ENCODE data around the gene IQCC.
A peak's percentile ranks its signal among the peaks of the same experiment; 100 is the strongest.

The IQCC gene

DNA sequence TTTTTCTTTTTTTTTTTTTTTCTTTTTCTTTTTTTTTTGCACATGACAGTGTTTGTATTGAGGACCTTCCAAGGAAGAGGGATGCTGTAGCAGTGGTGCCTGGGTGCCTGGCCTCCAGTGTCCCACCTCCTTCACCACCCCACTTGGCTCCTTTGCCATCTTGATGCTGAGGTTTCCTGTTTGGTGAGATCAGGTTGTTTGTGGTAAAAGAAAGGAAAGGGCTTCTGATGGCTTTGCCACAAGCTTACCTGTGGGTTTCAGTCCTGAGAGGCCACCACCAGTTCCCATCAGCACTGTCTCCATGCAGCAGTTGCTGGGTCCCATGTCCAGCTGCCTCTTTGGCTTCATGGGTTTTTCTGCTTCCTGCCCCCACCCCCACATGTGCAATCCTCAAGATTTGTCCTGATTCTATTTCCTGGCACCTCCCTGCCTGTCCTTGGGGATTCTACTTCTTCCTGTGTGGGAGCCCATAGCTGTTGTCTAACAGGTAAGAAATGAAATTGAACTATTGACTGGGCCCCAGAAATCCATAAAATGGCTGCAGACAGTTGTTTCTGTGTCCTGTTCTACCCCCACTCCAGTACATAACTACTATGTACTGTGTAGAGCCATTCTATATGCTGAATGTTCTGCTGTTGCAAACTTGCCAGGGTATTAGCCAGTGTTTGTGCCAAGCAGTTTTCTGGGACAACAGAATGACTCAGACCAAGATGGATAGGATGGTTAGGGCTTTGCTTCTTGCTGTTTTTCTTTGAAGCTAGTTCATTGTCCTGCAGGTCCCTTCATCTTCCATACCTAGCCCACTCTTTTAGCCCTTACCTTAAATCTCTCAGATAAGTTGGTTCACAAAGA is 9.3 kb upstream of the IQCC start:
- no peak for DNase-seq

DNA sequence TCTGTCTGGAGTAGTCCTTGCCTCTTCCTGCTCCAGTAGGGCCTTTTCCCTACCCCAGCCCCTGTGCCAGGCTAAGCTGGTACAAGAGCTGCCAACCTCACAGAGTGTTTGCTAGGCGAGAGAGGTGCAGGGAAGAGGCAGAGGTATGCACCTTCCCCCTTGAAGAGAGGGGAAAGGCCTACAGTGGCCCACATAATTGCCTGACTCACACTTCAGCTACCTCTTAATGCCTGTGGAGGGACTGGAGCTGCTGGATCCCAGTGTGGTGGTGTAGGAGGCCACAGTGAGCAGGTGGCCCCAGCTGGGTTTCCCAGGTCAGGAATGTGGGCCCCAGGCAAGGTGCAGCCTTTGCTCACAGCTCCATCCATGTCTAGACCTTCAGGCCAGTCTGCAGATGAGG is 8.4 kb upstream of the IQCC start:
- no peak for DNase-seq

DNA sequence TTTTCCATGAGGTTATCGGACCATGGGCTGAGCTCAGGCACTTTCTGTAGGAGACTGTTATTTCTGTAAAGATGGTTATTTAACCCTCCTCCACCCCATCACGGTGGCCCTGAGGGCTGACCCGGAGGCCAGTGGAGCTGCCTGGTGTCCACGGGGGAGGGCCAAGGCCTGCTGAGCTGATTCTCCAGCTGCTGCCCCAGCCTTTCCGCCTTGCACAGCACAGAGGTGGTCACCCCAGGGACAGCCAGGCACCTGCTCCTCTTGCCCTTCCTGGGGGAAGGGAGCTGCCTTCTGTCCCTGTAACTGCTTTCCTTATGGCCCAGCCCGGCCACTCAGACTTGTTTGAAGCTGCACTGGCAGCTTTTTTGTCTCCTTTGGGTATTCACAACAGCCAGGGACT is 7.6 kb upstream of the IQCC start:
- DNase-seq, result no peak

DNA sequence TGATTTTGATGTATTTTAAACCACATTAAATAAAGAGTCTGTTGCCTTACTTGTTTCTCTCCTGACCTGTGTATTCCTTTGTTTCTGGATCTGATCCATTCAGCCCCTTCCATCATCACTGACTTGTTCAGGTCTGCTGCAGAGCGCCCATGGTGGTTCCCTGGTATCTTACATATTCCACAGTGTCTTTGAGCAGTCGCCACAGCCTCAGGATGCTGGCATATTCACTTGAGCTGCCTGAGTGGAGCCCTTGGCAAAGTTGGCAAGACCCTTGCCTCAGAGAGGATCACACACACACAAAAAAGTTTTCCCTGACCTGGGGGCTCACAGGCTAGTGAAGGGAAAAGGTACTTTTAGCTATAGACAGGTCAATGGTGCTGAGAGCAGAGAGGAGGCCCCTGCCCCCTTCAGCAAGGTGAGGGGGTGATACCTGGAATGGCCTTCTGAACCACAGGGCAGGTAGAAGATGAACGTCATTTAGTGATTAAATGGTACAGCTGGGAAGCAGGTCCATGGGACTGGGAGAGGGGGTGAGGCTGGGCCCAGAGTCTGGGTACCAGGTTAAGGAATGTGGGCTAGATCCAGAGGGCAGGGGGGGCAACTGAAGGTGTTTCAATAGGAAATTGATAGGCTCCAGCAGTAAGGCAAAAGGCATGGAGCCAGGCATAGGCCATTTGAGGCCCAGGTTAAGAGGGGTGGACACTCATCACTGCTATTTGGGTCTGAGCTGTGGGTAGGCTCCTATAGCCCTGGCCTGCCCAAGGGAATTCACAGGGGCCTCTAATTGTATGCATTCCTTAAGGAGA is 7.0 kb upstream of the IQCC start:
- no peak for DNase-seq

DNA sequence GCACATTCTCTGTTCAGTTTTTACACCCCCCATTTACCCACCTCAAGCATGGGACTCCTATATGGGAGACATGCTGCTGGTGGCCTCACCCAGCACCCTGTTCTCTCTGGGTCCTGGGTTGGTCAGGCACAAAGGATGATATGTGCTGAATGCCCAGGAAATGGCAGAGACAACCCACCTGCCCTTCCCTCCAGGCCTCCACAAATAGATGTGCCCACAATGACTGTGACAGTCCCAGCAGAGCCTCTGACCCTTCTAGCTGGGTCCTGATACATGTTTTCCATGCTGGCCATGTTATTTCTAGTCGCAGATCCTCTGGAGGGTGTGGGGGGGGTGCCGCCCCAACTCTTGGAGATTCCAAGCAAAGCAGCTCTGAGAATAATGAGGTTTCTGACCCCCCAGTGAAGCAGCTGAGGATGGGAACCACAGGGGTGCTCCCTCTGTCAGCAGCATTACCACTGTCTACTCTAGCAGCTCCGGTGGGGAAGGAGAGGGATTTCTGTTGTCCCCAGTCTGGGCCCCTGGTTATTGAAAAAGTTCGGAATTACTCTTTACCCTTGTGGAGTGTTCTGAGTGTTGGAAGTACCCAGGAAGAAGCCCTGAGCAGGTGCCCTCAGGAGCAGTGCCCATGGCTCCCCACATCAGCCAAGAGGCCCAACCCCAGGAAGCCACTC is 6.3 kb upstream of the IQCC start:
- no peak for DNase-seq

DNA sequence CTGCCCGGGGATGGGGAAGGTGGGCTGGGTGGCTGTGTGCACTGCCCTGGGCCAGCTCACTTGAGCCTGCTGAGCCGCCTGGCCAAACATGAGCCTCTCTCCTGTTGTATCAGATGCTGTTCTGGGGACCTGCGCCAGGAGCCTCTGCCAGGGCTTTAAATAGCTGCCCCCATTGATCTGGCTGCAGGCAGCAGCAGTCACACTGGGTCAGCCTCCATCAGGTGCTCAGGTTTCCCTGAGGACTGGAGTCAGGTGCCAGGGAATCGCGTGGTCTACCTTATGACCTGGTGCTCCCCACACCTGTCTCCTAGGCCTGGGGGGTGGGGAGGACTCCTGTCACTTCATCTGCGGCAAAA is 5.8 kb upstream of the IQCC start:
- no peak for DNase-seq

DNA sequence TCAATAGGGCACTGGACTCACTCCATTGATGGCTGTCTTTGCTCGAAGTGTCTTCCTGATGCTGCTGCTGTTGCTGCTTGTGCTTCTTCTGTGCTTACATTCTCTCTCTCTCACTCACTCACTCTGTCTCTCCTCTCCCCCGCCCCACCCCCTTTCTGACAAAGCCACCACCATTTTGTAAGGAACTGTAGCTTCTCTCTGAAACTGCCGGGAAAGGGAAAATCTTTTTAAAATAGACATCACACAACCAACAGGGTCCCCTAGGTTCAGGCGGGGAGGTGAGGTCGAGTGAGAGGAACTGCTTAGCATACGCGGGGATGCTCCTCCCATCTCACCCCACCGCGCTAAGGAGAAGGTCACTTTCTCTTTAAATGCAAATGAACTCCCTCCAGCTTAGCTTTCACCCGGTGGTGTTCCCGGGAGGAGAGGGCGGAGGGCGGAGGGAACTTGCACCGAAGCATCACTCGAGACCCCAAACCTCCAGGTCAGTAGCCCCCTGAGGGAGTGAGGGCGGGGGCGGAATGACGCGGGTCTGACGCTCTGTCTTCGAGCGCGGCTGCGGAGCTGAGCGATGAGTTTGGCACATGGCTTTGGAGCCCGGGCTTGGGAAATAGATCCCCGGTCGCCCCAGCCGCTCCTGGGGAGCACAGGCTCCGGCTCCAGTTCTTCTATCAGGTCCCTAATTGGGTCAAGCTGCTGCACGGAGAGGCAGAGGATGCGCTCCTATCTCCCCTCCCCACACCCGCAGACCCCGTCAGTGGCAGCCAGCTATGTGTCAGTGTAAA is 5.1 kb upstream of the IQCC start, which contains the start of gene CCDC28B:
TSS of gene CCDC28B (plus strand) at position 370 of the 785 bp plus-strand sequence. CDS start 1,341 bp downstream, outside the sequence.
- DNase-seq, result peak; percentile 52

DNA sequence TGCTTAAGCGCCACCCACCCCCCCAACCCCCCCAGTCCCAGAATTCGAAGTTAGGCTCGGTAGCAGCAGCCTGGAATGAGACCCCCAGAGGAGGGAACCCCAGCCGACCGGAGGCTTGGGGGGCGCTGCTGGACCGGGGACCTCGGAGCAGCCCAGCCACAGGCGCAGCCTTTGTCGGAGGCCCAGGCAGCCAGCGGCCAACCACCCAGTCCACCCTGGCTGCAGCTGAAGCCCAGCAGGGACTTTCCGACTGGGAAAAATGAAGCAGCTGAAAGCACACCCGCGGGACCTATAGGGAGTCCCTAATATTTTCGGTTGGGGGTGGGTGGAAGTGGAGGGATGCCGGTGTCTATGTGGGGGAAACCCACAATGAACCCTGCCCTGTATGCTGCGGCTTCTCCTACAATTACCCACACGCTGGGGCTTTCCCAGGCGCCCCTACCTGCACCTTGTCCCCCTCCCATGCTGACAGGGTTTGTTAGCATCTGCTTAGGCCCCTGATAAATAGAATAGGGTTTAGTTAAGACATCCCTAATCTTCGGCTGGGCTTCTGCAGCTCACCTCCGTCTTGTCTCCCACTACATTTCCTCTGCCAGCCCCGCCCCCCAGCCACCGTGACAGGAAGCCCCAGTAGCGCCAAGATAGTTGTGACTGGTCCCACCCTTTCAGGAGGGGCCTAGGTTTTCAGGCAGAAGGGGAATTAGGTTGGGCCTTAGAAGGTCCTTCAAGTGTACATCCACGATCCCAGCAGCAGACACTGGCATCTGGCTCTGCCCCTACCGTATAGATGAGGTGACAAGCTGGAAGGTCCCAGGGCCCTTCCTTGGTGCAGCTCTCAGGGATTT is 4.2 kb upstream of the IQCC start:
- peak; percentile 77 for DNase-seq

DNA sequence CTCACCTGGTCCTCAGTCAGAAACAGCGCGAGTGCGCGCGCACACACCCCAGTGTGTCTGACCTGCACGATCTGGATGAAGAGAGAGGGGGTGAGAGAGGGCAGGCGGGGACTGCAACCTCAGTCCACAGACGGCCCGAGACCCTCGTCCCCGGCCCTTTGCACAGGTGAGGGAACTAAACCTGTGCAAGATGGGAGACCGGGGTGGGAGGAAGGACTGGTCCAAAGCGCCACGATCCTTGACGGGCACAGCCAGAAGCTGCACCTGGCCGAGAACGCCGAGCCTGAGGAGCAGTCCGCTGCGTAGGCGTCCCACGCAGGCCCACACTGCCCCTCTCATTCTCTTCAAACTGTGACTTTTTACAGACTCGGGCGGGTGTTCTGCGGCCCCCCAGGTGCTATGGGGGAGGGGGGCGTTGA is 519 bp upstream of the IQCC start:
- no peak for DNase-seq

DNA sequence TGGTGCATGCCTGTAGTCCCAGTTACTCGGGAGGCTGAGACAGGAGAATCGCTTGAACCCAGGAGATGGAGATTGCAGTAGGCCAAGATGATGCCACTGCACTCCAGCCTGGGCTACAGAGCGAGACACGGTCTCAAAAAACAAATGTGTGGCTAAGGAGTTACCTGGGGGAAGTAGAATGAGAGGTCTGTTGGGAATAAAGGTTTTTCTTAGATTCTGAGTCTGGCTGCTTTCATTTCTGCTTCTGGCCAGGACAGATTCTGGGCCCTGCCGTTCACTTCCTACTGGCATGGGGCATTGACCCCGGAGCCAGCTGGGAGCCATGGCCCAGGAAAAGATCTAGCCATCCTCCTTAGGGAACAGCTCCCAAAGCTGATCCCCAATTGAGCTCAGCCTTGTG is 3.0 kb downstream of the IQCC start:
- no peak for DNase-seq

DNA sequence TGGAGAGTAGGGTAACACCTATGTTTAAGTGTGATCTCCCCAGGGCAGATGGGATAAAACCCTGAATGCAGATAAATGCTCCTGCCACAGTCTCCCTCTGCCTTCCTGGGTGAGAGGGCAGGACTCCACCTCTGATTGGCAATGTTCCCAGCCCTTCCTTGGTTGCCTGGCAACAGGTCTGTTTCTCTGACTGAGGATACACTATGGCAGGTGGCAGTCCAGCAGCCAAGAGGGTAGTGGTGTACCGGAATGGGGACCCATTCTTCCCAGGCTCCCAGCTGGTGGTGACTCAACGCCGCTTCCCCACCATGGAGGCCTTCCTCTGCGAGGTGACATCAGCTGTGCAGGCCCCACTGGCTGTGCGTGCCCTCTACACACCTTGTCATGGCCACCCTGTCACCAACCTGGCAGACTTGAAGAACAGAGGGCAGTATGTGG is 3.4 kb downstream of the IQCC start, which contains the start of gene DCDC2B:
TSS of gene DCDC2B (plus strand) at position 199 of the 438 bp plus-strand sequence. CDS start at position 204, 5 bp downstream.
- DNase-seq, result peak; percentile 28

DNA sequence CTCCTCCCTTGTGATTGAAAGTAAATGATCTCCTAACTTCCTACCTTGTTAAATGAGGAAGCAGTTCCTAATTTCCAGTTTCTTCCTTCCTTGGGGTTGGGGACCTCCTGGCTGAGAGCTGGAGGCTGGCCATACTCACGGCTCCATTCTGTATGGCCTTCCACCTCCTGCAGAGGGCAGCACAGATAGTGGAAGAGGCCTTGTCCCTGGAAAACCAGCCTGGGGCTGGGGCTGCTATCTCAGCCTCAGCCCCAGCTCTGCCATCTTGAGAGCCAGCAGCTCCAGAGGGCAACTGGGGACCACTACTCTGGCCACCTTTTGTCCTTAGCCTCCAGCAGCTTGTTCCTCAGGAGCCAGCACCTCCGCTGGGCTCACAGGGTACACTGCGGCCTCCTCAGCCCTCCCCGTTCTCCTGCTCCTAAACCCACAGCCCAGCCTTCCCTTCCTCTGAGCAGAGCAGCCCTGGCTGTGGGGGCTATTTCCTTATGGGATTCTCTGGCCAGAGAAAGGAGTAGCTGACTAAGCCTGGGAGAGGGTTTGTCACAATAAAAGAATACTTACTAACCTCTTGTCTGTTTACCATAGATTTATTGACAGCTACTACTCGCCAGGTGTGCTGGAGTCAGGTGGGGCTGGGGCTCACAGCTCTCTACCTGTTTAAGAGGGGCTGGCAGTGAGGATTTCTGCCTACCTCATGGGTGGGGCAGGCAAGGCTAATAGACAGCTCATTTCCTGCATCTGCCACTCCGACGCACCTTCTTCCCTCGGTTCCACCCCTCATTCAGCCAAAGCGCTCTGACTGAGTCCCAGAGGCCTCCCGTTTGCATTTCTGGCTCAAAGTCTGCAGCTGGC is 10.4 kb downstream of the IQCC start:
- DNase-seq, result peak; percentile 56

DNA sequence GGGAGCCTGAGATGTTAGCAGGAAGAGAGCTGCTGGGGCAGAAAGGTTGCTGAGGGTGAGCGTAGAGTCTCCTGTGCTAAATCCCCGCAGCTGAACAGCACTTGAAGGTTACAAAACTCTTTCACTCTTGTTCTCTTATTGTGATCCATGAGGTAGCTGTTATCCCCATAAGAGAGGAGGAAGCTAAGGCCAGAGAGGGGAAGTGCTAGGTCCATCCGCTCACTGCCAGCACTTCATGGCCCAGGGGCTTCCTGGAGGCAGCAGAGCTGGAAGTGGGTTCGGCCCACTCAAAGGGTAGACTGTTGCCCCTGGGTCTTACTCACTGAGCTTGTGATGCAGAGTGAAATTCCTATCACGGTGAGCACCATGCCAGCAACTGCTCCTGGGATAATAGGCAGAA is 11.1 kb downstream of the IQCC start:
- no peak for DNase-seq

DNA sequence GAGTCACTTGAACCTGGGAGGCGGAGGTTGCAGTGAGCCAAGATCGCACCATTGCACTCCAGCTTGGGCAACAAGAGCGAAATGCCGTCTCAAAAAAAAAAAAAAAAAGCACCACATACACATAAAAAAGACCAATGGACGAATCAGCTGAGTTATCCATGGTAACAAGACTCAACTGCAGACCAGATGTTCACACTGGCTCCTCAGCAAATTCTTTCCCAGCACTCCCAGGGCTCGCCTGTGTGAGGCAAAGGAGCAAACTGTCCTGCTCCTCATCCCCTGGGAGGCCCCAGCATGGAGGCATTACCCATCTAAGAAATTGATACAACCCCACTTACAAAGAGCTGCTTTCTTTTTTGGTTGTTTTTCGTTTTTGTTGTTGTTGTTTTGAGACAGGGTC is 13.6 kb downstream of the IQCC start:
- no peak for DNase-seq

DNA sequence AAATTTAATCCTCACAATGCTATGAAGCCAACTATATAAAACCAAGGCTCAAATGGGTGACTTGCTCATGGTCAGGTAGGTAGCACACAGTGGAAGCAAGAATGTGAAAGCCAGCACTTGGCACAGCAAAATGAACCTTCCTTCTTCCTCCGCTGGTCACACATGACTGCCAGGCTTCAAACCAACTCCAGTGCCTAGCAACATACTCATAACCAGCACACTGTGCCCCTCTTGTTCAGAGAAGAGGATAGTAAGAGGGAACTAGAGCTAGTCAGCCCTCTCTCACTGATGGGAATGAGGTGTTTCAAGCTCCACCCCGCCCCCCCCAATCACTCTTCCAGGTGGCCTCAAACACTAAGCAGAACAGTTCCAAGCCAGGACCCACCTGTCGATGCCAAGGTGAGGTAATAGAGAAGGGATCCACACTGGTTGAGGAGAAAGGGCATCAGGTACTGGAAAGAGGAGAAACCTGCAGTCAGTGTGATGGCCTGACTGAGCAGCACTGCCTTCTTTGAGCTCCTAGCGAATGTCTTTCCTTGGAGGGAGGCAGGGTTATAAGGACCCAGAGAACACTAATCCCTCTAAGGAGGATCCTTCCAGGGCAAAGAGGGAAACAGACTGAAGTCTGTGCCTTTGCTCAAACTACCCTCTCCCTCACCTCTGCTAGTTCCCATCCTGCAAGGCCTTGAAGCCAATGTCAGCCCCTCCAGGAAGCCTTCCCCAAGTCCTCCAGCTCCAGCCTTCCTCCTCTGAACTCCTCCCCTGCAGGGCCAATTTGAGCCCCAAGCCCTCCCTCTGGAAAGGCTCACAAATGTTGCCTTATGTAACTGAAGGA is 15.5 kb downstream of the IQCC start:
- DNase-seq, result no peak

DNA sequence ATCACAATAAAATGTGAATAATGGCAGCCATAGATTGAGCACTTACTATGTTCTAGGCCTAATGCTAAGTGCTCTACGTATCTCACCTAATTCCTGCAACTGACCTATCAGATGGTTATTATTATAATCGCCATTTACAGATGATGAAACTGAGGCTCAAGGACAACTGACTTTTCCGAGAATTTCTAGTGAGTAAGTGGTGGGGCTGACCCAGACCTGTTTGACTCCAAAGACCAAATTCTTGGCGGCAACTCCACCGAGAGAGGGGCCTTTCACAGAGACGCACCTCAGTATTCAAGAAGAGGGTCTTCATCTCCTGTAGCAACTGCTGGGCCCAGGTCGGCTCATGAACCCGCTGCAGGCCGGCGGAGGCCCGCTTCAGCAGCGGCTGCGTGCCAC is 16.1 kb downstream of the IQCC start:
- DNase-seq, result no peak

DNA sequence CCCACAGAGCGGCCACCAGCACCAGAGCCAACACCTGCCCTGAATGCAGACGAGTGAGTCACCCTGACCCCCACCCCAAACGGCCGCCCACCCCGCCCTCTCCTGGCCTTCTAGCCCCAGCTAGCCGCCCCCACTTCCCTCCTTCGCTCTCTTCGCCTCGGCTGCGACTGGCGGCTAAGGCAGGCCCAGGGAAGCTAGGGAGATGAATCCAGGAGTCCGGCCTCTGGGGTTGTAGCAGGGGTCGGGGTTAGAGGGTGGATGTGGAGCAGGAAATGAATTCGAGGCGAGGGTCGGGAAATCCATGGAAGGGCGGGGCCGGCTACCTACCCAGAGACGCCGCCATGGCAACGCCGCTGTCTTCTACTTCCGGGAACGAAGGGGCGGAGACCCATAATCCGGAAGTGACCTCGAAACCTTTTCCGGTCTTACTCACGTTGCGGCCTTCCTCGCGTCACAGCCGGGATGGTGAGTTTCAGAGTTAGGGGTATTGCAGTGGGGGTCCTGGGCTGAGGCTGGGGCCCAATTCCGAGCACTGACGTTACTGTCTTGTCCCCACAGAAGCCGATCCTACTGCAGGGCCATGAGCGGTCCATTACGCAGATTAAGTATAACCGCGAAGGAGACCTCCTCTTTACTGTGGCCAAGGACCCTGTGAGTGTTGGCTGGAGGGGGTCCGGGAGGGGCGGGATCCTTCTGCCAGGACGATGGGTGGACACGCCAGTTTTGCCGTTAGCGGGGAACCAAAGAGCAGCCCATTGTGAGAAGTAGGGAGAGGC is 16.7 kb downstream of the IQCC start, which contains the start of the genes EIF3I and TMEM234:
TSS of gene EIF3I (plus strand) at position 428 of the 776 bp plus-strand sequence. CDS start at position 463, 35 bp downstream.
TSS of gene TMEM234 (minus strand) at position 374 of the 776 bp plus-strand sequence. CDS start at position 343, 31 bp downstream.
- peak; percentile 92 for DNase-seq

DNA sequence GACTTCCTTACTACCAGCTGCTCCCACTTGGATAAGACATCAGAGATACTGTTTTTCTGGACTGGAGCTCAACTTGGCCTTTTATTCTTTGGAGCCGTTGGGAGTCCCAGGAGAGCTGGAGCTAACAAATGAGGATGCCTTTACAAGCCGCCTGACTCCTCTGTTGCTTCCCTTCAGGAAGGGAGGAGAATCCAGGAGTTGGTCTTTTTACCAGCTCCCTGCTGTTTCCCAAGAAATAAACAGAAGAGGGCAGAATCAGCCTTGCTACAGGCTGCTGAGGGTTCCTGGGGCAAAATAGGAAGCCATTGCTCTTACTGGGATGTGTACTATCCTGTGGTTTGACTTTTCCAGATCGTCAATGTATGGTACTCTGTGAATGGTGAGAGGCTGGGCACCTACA is 18.2 kb downstream of the IQCC start:
- no peak for DNase-seq
